AML-193 (cell line): ENCODE data around the gene IL1R1.
A peak's percentile ranks its signal among the peaks of the same experiment; 100 is the strongest.

Source experiments
- DNase-seq, 2 experiments: peaks; one replicate each; lab custom pipeline; 2025; lab: John Stamatoyannopoulos, UW

The IL1R1 gene

DNA sequence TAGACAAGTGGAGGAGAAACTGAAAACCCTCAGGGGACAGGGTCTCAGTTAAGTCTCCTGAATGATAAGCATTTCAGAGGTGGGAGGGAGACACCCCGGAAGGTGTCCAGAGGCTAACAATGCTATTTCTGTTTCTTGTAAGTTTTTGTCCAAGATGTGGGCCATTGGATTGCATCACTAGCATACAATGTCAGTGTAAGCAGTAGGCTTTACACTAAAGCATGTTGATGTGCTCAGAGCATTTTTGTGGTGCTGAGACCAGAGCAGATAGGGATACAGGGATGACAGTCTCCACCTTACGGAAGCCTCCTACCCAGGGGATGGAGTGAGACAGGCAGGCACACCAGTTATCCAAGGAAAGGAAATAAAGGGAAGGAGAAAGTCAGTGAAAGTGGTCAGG lies 2.2 kb upstream of the IL1R1 start:
- no peak for DNase-seq

DNA sequence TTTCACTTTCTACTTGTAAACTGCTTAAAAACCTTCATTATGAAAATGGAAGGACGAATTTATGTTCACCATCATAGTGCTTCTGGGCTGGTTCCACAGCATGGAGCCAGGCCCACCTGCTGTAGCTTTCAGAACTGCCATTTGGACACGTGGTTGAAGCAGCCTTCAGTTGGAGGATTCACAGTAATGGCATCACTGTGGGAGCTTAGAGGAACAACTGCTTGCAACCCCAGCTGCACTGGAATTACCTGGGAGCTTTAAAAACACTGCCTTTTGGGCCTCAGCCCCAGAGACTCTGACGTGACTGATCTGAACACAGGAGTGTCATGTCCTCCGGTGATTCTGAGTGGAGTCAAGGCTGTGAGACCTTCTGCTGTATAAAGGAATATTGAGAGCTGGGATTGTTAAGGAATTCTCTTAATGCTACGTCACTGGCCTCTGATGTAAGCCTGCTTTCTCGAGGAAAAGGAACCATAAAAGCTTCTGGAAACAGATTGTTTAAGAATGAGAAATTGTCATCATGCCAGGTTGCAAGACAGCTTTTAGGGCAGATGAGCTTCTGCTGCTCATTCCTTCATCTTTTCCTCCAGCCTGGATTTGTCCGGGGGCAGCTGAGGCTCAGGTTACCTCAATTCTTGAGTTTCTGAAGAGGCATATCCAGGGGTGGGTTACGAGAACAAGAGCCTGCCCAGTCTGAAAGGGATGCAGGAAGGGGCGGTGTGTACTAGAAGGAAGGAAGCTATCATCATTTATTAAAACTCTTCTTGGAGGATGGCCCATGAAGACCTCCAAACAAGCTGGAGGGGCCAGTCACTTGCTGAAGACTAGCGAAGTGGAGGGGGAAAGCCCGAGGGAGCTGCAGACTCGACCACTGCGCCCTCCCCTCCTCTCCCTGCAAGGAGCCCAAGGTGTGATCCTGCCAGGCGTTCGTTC lies 1.3 kb upstream of the IL1R1 start:
- no peak for DNase-seq

DNA sequence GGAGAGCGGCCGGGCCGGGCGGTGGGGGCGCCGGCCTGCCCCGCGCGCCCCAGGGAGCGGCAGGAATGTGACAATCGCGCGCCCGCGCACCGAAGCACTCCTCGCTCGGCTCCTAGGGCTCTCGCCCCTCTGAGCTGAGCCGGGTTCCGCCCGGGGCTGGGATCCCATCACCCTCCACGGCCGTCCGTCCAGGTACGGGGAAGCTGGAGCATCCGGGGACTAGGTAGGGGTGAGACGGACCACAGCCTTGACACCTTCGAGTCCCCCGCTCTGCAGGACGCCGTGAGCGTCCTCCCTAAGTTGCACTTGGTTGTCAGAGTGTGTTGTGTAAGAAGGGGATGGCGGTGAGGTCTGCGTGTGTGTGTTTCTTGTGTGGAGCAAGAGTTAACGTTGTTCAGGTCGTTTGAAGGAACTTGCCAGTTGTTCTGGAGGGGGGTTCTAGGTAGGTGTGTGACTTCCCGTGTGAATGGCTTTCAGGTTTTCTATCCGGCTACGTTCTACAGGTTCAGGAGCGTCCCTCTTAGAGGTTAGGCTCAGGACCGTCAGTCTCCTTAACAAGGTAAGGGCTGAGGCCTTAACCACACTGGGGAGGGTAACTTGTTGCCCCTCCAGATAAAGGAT lies 393 bp downstream of the IL1R1 start:
- no peak for DNase-seq

DNA sequence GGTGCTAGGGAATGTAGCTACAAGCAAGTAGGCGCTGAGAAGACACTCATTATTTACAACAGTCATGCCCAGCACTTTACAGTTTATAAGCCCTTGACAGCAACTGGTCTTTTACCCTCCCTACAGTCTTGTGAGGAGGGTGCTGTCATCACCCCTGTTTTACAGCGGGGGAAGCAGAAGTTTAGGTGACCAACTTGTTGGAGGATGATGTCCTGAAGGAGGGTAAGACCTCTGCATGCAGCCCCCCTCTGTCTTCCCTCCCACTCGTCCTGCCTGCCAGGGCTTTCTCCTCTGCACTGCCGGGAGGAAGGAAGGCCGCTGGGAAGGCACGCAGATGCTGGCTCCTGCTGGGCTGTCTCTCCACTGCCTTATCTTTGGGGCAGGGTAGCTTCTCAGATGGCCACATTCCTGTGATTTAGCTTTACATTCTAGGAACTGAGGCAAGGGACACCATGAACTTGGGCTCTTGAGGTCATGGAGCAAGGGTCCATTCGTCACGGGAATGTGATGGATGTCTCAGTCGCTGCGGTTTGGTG lies 972 bp downstream of the IL1R1 start:
- DNase-seq: no peak

DNA sequence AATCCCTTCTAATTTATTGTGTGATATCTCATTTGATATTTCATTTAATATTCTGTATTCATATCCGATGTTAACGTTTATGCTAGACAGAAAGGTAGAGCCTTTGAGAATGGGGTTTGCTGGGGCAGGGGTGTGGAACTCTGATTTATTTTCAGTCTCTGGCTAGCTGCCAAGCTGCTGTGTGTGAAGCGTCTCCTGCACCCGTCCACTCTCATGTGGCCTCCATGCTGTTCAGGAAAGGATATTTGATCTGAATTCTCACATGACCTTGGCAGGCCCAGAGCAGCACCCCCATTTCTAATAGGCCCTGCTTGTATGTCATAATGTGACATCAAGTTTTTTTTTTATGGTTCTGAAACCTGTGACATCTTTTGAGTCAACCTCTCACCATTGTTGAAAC lies 1.6 kb downstream of the IL1R1 start:
- DNase-seq: no peak

DNA sequence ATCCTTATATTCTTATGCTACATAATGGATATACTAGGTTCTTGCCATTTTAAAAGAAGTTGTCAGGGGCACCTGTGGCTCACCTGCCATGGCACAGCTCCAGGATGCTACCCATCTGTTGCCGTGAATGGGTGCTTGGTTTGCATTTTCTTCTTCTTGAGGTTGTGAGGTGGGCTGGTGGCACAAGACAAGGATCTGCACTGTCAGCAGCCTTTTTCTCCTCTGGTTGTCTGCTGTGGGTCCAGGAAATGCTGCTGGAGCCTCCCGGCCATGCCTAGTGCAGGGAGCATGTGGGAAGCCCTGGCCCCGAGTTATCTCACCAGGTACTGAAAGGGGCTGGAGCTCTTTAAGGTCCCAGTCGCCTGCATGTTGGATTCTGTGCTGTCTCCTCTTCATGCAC lies 2.6 kb downstream of the IL1R1 start:
- DNase-seq: no peak

DNA sequence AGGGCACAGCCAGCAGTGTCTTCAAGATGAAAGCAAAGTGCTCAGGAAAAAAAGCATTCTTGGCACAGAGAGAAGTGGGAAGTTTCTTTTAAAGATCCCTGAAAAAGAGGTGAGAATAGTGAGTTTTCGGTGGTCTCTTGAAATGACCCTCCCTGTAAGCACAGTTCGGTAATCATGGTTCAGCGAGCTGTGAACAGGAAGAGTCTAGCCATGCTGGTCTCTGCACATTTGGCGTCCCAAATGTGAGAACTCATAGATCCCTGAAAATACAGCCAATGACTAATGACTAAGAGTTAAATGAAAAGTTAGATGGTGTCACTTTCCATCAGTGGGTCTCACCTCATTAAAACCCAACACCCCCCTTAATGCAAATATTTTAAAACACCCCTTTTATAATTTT lies 3.4 kb downstream of the IL1R1 start:
- DNase-seq: no peak

DNA sequence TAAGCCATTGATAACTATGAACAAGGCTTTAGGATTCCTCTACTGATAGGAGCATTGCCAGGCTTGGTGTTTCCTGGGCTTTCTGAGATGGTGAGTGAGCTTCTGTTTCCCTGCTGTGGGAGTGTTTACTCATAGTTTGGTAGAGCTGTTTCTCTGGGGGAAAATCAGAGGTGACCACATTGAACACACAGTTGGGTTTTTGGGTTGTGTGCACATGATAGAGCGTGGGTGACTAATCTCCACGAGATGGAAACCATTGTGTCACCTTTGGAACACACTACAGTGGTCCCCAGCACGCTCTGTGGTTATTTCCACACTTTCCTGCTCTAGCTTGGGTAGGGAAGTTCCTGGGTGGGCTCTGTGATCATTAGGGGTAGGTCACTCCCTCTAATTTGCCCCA lies 5.4 kb downstream of the IL1R1 start:
- DNase-seq: no peak

DNA sequence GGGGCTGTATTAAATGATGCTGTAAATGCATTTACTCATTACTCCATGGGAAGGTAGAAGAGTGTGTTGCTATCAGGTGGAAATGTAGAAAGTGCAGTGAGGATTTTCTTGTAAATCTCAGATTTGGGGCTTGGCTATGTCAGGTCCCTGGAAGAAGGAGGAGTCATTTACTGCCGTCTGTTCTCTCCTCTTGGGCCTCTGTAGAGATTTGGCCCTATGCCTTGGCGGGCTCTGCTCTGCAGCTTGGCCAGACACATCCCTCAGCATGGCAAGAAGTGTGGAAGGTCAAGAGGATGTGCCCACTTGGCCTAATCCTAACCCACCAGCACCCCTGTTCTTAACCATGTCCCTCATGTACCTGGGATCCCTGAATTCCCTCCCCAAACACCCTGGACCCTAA lies 6.7 kb downstream of the IL1R1 start:
- no peak for DNase-seq

DNA sequence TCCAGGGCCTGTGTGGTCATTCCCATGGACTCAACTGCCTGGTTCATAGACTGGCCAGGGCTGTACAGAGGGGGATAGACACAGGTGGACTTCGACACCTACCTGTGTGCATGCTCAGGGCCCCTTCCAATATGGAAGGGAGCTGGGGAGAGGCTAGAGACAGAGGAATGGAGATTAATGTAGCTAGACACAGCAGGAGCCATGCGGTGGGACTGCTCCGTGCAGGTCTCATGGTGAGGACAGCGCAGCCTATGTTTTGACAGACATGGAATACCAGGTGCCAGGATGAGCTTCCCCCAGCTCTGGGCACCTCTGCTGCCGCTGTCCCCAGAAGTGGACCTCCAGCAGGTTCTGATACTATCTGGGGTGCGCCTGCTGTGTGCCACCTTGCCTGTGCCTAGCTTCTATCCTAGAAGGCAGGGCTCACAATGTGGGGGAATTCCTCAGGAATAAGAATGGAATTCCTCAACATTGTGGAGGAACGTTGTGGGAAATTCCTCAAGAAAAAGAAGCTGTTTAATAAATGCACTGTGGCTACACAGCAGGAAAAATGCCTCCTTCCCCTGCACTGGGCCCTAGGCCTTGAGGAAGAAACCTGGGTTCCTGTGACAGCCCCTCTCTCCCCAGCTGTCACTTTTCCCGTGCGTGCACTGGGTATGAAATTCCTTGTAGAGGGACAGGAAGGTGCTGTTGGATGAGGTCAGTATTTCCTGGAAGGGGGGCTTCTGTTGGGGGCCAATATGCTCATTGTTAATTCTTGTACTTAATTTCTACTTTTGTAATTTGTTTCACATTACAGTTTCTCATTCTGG lies 7.3 kb downstream of the IL1R1 start:
- DNase-seq: no peak

DNA sequence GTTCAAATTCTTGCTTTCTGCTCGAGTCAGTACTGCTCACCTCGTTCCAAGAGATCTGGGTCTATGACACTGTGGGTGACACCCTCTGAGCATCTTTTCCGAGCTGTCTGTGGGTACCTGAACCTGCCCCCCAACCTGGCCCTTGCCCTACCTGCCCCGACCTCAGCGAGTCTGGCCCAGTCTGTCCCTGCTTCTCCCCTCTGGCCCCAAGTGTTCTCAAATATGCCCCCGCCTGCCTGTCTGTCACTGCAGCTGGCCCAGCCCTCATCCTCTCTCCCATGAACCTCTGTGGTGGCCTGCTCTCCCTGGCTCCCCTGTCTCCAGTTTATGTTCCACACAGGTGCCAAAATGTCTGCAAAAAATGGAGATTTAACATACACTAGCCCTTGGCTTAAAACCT lies 11.8 kb downstream of the IL1R1 start:
- DNase-seq: no peak

DNA sequence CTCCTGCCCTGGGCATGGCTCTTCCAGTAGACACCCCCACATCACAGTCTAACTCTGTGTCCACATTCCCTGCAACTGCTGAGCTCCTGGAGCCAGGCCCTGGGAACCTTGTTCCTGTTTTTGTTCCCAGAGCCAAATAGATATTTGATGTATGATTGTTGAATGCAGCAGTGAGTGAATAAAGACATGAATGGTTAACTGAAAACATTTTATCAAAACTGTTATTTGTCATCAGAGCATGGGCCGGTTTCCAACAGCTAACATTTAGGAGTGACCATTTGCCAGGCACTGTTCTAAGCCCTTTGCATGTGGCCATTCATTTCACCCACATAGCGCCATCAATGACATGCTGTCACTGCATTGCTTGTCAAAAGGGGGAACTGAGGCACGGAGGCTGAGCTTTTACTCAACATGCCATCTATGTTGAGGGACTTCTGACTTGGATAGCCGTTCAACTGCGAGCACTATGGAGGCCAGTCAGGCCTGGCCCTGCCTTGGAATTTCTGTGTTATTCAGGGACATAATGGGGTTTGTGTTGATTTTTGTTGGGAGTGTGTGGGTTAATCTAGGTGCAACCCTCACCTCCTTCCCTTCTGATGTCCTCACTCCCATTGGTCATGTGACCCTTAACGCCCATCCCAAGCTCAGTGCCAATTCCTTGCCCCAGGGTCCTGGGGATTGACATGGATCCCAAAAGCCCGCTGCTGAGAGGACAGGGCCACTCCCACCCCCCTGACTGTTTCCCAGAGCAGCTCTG lies 12.6 kb downstream of the IL1R1 start:
- DNase-seq: no peak

DNA sequence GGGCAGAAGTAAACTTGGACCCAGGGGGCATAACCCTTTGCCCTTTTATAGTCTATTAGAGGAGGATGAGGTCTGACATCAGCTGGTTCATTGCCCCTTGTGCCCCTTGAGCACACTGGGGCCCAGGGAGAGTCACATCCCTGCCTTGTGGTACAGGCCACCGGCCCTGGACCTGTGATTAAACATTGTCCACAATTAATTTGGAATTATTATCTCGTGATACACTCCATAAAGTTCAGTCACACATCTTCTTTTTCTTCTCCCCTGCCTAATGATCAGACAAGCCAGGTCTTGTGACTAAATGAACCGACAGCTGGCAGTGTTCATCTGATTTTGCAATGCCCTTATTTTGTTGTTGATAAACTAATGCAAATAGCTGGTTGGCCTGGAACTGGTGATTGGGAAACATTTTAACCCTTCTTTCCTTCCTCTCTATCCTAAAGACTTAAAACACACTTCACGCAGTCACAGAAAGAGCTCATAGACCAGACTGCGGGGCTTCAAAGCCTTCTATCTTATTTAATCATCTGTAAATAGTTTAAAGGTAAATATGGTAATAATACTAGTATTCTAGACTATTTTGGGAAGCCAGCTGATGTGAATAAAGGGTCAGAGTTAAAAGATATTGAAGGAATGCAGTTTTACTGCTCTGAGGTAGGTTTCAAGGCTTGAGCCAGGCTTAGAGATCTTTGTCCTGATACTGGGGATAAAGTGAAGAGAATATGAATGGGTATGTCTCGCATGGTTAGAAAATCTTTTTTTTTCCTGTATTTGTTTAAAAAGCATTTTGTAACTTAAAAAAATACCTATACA lies 13.4 kb downstream of the IL1R1 start:
- DNase-seq: no peak

DNA sequence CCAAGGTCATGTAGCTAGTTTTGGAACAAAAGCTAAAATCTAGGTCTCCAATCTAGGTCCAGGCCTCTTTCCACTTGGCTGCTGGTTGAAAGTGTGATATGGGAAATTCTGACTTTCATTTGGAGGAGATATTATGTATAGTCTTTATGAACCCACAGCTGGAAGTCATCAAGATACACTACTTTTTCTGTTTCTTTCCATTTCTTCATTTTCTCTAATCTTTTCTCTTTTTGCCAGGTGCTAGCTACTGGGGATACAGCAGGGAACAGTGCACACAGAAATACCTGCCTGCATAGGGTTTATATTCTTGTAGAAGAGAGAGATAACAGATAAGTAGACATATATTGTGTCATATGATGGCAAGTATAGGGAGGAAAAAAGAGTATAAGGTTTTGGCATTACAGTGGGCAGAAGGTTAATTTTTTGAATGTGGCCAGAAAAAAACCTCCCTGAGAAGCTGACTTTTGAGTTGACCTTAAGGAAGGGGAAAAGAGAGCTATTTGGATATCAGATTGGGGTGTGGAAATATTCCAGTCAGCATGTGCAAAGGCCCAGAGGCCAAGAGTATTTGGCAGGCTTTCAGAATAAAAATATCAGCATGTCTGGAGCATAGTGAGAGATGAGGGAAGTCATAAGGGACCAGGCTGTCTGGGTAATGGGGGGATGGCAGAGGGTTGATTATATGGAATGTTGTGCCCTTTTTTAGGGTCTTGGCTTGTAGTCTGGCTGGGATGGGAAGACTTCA lies 15.6 kb downstream of the IL1R1 start:
- no peak for DNase-seq

DNA sequence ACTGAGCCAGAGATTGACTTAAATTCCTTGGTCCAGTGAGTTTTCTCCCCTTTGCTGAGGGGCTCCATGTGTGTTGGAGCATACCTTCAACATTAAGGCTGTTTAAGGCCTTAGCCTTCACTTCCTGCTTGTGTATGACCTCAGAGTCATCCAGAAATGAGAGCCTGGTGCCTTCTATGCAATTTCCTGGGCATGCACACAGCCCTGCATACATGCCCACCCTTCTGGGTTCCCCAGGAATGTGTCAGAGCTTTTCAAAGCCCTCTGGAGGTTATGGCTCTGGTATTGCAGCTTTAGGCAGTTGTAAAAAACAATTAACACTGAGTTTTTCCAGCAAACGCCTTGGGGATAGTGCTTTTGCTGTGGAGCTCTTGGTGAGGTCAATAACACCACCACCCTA lies 16.7 kb downstream of the IL1R1 start:
- DNase-seq: no peak

DNA sequence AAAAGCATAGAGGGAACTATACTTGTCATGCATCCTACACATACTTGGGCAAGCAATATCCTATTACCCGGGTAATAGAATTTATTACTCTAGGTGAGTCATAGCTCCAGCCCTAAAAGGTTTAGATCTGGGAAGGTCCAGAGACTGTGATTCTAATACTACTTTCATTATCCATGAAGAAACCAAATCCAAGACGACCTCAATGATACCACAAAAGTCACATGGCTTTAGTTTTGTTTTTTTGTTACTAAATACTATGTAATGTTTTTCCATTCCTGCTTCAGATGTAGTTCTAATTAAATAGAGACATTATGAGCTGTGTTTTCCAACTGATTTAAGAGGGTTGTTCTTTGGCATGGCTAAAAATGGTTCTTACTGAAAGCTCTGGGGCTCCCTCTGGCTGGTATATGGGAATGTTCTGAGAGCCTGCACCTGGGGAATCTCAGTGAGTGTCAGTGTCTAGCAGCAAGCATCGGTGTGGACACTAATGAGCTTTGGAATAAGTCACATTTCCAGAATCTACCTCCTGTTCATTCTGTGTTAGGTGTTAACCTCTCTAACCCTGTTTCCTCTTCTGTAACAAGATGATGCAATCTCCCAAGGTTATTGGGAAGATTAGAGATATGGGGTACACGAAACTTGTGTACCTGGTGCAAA lies 23.8 kb downstream of the IL1R1 start:
- DNase-seq: no peak

DNA sequence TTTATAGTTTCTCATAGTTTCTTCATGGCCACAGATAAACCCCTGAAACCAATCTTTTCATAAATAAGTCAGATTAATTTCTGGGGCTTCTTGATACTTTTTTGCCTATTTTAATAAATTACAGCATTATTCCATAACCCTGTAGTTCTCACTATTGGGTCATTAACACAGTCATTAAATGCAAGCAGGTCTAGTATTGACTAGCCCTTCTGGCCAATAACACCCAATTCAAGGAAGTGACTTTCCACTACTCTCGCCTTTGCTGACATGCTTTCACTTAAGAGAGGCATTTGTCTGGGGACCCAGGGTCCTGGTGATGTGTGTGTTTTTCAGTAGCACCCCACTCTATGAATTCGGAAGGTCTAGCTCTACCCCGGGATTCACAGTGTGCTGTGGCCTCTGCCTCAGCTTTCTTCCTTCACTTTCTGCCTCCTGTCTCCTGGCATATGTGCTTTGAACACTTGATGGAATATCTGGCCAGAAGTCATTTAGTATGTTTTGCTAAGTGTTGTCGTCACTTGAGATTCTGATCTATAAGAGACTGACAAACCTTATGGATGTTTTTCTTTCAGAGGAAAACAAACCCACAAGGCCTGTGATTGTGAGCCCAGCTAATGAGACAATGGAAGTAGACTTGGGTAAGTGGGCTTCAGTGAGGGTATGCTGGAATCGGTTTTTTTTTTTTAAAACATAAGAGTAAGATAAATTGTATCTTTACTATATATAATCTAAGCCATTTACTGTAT lies 25.7 kb downstream of the IL1R1 start:
- no peak for DNase-seq

DNA sequence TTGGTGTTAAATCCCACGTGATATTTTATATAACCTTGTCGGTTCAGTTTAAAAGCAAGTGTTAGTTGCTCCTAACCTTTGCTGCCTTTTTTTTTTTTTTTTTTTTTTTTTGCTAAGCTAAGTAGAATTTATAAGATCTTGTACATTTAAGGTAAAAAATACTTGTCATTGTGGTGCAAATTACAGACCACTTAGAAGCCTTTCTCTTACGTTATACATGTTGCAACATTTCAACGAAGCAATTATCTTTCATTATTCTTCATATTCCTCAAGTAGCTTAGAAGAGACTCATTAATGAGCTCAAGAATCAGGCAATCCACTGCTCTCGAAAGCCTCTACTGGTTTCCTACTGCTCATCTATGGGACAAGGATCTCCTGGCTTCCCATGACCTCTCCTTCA lies 29.4 kb downstream of the IL1R1 start:
- DNase-seq: no peak

DNA sequence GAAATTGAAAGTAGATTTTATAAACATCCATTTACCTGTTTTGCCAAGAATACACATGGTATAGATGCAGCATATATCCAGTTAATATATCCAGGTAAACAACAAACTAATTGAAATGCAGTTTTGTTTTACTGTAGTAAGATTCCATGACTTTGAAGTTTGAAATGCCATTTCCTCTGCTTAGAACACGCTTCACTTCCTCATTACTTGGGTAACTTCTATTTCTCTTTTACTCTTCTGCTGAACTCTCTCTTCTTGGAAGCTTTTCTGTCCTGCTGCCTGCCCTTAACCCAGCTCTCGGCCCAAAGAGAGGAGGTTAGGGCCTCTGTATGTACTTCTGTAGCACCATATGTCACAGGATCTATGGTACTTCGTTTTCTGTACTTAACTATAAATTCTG lies 30.2 kb downstream of the IL1R1 start:
- DNase-seq: peak; percentile 21
